ENCODE measurements around the gene ASF1B.

ASF1B gene

GRCh38 chr19:14102102-14102696 is 34.2 kb downstream of the ASF1B start:
- no peak for TF ChIP-seq EZH2phosphoT487 (IDR thresholded peaks at IDR 0.05; ENCODE audit: borderline replicate concordance, low read length)
- TF ChIP-seq, protein P1, sequence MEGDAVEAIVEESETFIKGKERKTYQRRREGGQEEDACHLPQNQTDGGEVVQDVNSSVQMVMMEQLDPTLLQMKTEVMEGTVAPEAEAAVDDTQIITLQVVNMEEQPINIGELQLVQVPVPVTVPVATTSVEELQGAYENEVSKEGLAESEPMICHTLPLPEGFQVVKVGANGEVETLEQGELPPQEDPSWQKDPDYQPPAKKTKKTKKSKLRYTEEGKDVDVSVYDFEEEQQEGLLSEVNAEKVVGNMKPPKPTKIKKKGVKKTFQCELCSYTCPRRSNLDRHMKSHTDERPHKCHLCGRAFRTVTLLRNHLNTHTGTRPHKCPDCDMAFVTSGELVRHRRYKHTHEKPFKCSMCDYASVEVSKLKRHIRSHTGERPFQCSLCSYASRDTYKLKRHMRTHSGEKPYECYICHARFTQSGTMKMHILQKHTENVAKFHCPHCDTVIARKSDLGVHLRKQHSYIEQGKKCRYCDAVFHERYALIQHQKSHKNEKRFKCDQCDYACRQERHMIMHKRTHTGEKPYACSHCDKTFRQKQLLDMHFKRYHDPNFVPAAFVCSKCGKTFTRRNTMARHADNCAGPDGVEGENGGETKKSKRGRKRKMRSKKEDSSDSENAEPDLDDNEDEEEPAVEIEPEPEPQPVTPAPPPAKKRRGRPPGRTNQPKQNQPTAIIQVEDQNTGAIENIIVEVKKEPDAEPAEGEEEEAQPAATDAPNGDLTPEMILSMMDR (IDR thresholded peaks at IDR 0.05; ENCODE audit: low read depth, low read length, poor library complexity, severe bottlenecking), result no peak
- Histone ChIP-seq H3K9me3 (ENCODE audit: control insufficient read depth, insufficient read depth, low read length) (no peaks in the 10 kb centered on the region), H3K4me1 (ENCODE audit: control insufficient read depth, low read length) (no peaks in the 10 kb centered on the region), H3K36me3 (ENCODE audit: control insufficient read depth, low read length) (peaks cover 6% of the 10 kb centered on the region; the same call in 1 of the 2 replicates), H3K4me3 (ENCODE audit: low read length) (no peak overlapping the region), H3K9me2 (replicated peaks; ENCODE audit: control insufficient read depth, low read length) (no peaks in the 10 kb centered on the region), H4K20me1 (ENCODE audit: control insufficient read depth, insufficient read depth, low read depth, low read length) (no peaks in the 10 kb centered on the region), H3K27ac (ENCODE audit: low read depth, low read length) (no peak overlapping the region), H3F3A (ENCODE audit: control insufficient read depth, insufficient read depth) (no peaks in the 10 kb centered on the region), H3K79me2 (ENCODE audit: control insufficient read depth, low read length) (no peaks in the 10 kb centered on the region), H3K4me2 (ENCODE audit: low read length) (no peak overlapping the region), H3K27me3 (ENCODE audit: control insufficient read depth, low read length) (no peaks in the 10 kb centered on the region)

- peaks cover 8% of the 10 kb centered on the region; the same call in 1 of the 2 replicates for H3K36me3 ChIP-seq (ENCODE audit: control insufficient read depth, low read length)
- no peaks in the 10 kb centered on the region for H3K9me3 ChIP-seq (ENCODE audit: control insufficient read depth, insufficient read depth, low read length)
- H4K20me1 ChIP-seq (ENCODE audit: control insufficient read depth, insufficient read depth, low read depth, low read length), result no peaks in the 10 kb centered on the region
- no peak overlapping the region for H3K4me2 ChIP-seq (ENCODE audit: low read length)
- H3K4me3 ChIP-seq (ENCODE audit: low read length), result no peak overlapping the region
- no peaks in the 10 kb centered on the region for H3K79me2 ChIP-seq (ENCODE audit: control insufficient read depth, low read length)
- no peaks in the 10 kb centered on the region for H3F3A ChIP-seq (ENCODE audit: control insufficient read depth, insufficient read depth)
- no peaks in the 10 kb centered on the region for H3K9me2 ChIP-seq (replicated peaks; ENCODE audit: control insufficient read depth, low read length)
- no peaks in the 10 kb centered on the region for H3K4me1 ChIP-seq (ENCODE audit: control insufficient read depth, low read length)
- H3K27me3 ChIP-seq (ENCODE audit: control insufficient read depth, low read length), result no peaks in the 10 kb centered on the region
- TF ChIP-seq, protein P1 (IDR thresholded peaks at IDR 0.05; ENCODE audit: low read depth, low read length, poor library complexity, severe bottlenecking), result no peak
- TF ChIP-seq EZH2phosphoT487 (IDR thresholded peaks at IDR 0.05; ENCODE audit: borderline replicate concordance, low read length), result no peak
- no peak overlapping the region for H3K27ac ChIP-seq (ENCODE audit: low read depth, low read length)
Measured at GRCh38 chr19:14101003-14101545, 35.3 kb downstream of the ASF1B start.

GRCh38 chr19:14097532-14098151 is 38.7 kb downstream of the ASF1B start:
- Histone ChIP-seq H3K27ac (ENCODE audit: low read depth, low read length) (no peak overlapping the region), H3K36me3 (ENCODE audit: control insufficient read depth, low read length) (peaks cover 13% of the 10 kb centered on the region), H3K79me2 (ENCODE audit: control insufficient read depth, low read length) (no peaks in the 10 kb centered on the region), H3K9me3 (ENCODE audit: control insufficient read depth, insufficient read depth, low read length) (peaks cover 9% of the 10 kb centered on the region), H3K4me3 (ENCODE audit: low read length) (no peak overlapping the region), H3K27me3 (ENCODE audit: control insufficient read depth, low read length) (no peaks in the 10 kb centered on the region), H3F3A (ENCODE audit: control insufficient read depth, insufficient read depth) (no peaks in the 10 kb centered on the region), H3K4me2 (ENCODE audit: low read length) (no peak overlapping the region), H3K4me1 (ENCODE audit: control insufficient read depth, low read length) (no peaks in the 10 kb centered on the region; the same call in 1 of the 2 replicates), H4K20me1 (ENCODE audit: control insufficient read depth, insufficient read depth, low read depth, low read length) (no peaks in the 10 kb centered on the region), H3K9me2 (replicated peaks; ENCODE audit: control insufficient read depth, low read length) (no peaks in the 10 kb centered on the region)
- TF ChIP-seq, protein P1 (IDR thresholded peaks at IDR 0.05; ENCODE audit: low read depth, low read length, poor library complexity, severe bottlenecking), result peak; percentile 20
- no peak for TF ChIP-seq EZH2phosphoT487 (IDR thresholded peaks at IDR 0.05; ENCODE audit: borderline replicate concordance, low read length)

All from DOHH2 (cell line).